ENCODE results near the gene ZNF385B.

DNA sequence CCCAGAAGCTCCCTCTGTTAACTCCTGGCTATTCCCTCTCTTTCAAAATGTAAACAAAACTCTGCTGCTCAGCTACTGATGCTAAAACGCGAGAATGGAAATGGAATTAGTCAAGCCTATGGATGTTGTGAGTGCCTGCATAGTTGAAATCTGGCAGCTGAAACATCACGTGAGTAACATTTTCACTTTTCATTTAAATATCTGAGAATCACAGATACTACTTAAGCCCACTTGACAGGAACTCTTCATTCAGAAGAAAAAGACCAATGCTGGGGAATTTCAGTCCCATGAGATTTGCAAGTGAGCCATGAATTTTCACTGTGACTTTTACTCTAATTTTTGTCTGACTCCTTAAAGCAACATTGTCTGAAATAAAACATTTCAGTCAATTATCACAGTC is 381.5 kb downstream of the ZNF385B start:
- TF ChIP-seq CTCF (IDR thresholded peaks at IDR 0.05; ENCODE audit: insufficient read depth, low read length): no peak
- TF ChIP-seq GABPA (IDR thresholded peaks at IDR 0.05; ENCODE audit: low read depth): no peak
- no peak for TF ChIP-seq POLR2AphosphoS5 (IDR thresholded peaks at IDR 0.05; ENCODE audit: low read depth)
